NCI-H2196 (cell line): Measurements from ENCODE around the gene VSIG10L.

ENCODE experiments used
- DNase-seq: peaks from one replicate; lab custom pipeline; 2025; ENCODE audit not compliant: unreplicated experiment; lab: John Stamatoyannopoulos, UW

The VSIG10L gene

DNA sequence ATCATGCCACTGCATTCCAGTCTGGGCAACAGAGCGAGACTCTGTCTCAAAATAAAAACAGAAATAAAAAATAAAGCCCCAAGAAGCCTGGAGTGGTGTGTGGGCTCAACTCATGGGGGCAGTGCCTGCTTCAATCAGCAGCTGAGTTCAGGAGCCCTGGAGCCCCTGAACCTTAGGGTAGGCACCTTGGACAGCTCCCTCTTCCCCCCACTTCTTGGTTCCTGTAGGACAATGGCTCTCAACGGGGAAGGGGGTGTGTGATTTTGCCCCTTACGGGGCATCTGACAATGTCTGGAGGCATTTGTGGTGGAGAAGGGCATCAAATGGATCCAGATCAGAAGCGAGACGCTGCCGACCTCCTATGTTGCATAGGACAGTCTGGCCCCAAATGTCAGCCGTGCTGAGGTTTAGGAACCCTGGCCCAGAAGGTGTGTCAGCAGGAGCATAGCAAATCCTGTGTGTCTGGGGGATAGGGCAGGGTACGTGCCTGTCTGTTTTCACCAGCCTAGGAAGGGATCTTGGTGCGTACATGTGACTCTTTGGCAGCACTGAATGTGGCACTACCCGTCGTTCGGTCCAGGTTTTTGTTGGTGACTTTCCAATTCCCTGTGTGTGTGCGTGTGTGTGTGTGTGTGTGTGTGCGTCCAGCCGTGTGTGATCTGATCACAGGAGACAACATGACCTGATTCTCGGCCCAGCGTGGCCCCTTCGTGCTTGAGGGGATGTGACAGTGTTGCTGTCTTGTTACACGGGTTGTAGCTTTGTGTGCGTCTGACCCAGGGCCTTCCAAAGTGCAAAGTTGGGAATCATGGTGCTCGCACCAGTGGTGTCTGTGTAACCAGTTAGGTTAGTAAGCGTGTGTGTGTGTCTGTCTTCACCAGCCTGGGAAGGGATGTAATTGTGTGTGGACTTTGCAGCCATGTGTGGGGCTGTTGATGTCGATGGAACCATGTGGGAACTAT is 23.0 kb downstream of the VSIG10L start:
- no peak for DNase-seq

DNA sequence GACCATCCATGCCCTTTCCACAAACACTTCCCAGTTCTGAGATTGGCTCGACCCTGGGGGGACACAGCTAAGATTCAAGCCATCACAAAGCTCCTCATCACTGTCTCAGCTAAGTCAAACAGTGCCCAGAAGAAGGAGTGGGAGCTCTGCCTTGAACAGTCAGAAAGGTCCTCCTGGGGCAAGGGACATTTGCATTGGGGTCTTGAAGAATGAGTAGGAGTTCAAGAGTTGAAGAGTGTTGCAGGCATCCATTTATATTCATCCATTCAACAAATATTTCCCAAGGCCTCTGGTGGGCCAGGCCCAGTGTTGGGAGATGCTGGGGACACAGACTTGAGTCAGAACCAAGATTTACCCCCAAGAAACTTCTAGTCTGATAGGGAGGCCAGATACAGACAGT is 24.0 kb downstream of the VSIG10L start:
- no peak for DNase-seq

DNA sequence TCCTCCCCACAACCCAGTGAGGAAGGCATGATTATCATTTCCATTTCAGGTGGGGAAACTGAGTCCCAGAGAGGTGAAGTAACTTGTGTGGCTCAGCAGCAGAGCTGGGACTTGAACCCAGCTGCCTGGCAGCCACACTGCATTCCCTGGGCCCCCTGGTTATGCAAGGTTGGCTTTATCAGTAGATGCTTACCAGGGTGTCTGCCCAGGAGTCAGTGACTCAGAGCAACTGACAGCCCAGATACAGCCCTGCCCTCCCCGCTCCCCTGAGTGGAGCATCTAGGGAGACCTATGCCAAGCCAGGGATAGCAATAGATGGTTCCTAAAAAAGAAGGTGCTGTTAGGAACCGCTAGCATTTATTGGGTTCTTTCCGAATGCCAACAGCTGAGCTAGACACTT is 24.6 kb downstream of the VSIG10L start:
- no peak for DNase-seq

DNA sequence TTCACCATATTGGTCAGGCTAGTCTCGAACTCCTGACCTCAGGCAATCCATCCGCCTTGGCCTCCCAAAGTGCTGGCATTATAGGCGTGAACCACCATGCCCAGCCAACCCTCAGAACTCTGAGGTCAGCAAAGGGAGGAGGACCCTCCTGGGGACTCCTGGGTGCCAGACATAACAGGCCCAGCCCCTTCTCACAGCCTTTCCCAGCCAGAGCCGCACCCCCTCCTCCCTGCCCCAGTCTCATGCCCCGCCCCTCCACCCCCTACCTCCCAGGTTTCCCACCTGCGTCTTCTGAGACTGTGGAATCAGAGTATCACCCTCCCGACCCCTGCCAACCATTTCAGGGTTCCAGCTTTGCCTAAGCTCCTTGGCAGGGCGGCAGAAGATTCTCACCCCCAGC is 25.3 kb downstream of the VSIG10L start:
- DNase-seq: no peak

DNA sequence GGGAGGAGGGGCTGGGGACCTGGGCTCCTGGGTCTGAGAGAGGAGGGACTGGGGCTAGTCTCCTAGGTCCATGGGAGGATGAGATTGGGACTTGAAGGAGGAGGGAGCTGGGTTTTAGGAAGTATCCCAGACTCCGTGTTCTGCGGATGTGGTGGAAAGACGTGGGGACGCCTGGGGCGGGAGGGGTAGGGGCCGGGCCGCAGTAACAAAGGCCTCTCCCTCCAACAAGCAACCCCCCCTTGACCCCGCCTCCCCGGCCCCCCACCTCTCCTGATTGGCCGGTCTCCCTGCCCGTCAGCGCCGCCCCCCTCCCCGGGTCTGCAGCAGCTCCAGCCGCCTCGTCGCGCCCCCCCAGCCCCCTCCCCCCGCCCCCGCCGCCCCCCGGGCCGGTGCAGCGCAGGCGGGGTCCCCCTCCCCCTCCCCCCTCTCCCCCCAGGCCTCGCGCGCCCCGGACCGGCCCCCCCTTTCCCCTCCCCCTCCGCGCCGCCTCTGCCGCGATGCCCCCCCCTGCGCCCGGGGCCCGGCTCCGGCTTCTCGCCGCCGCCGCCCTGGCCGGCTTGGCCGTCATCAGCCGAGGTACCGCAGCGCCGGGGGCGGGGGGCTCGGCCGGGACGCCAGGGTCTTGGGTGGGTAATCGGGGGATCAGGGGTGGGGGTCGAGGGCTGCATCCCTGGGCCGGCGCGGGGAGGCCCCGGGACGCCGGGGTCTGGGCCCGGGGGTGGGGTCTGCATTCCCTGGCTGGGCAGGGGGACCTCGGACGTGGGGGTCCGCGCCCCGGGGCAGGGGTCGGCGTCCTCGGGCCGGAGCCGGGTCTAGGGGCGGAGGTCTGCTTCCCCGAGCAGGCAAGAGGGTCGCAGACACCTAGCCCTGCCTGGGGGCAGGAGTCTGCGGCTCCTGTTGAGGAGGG is 30.3 kb downstream of the VSIG10L start, which contains the start of gene IGLON5:
Gene IGLON5 (plus strand): TSS at position 294 of the 907 bp plus-strand sequence. CDS start 204 bp downstream, at position 498.
- DNase-seq: no peak

DNA sequence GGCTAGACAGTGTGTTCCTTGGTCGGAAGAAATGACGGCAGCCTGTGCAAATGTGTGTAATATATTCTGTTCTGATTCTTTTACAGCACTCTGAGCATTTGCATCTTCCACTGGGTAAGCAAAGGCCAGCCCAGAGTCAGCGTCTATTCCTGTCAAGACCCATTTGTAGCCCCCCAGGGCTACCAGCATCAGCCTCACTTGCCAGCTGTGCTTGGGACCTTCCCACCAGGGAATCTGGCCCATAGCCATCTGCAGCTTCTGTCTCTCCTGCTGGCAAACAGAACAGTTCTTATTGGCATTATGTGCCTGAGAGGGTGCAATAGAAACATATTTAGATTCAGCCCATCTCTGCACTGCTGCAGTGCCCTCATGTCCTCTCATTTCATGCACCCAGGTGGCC is 36.5 kb downstream of the VSIG10L start:
- no peak for DNase-seq

DNA sequence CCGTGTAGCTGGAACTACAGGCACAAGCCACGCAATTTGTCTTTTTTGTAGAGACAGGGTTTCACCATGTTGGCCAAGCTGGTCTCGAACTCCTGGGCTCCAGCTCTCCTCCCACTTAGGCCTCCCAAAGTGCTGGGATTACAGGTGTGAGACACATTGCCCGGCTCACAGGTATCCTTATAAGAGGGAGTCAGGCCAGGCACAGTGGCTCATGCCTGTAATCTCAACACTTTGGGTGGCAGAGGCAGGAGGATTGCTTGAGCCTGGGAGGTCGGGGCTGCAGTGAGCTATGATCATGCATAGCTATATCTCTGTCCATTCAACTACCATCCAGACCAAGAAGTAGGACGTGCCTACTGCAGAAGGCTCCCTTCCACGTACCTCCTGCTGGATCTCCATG is 40.7 kb downstream of the VSIG10L start:
- no peak for DNase-seq

DNA sequence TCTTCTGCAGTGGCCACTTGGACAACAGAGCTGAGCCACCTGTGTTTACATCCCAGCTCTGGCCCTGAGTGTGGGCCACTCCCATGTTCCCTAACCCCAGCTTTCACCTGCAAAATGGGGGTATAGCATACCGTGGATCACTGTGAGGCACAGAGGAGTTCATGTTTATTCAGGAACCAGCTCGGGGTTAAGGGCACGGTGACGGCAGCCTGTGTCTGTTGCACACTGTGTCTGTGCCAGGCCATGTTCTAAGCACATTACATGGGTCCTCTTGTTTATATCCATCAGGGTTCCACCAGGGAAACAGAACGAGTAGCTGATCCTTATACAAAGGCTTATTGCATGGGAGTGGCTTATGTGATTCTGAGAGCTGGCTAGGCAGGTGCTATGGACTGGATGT is 44.5 kb downstream of the VSIG10L start:
- no peak for DNase-seq

DNA sequence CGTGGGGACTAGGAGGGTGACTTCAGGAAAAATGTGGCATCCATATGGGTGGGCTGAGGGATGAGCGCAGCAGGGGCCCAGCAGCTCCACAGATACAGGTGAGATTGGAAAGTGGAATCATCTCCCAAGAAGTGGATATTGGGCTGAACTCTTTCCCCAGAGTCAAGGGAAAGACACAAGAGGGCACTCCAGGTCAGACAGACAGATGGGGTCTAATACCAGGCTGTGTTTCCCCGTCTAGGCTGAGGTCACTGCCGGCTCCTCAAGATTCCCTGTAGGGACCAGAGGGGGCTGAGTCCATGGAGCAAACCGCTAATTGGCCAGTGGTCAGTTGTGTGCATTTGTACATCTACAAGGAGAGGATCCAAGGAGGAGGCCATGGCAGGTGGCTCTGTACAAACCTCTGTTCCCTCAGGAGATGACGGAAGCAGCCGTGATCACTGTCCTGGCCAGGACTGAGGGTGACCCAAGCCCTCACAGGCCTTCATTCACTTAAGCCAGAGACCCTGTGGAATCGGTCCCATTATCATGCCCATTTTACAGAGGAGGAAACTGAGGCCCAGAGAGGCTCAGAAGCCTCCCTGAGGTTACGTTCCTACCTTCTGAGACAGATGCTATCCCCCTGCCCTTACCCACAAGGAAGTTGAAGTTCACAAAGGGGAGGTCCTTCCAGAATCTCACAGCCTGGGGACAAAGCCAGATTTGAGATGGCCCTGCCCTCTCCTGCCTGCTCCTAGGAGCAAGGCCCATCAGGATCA is 45.4 kb downstream of the VSIG10L start:
- DNase-seq: no peak

DNA sequence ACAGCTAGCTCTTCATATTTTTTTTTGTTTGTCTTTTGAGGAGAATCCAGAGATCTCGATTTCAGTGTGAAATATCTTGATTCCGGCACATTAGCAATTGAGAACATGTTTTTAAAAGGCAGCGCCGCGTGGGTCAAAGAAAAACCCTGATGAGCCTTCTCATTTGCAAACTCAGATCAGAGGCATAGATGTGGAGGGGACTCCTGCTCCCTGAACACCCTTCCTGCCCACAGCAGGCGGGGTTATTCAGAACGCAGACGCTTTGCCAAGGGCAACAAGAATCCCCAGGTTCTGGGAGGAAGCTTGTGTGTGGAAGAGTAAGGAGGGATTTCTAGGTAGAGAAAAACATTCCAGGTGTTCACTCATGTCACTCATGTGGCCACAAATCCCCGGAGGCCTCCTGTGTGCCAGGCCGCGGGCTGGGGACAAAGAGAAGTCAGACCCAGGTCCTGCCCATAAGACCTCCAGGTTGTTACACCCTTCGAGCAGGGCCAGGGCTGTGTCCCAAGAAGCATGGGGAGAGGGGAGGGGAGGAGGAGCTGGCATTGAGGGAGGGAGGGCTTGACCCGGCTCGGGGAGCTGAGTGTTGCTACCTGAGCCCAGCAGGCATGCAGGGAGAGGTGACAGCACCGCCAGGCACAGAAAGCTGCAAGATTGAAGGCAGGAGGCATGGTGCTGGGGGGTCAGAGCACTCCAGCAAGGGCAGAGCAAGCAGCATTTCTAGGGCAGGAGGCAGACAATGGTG is 46.4 kb downstream of the VSIG10L start:
- no peak for DNase-seq

DNA sequence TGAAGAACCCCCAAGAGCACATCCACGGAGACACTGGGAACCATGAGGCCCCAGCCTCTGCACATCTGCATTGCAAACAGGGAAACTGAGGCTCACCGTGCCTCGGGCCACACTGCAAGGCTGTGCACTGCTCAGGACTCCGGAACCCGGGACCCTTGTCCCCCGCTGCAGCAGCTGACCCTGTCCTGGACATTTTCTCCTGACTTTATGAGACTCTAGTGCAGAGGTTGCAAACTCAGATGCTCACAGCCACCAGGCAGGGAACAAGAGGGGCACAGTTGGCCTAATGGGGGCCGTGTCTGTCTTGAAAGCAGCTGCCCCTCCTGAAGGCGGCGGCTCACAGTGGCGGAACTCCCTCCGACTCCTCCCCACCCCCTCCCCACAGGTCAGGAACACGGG is 47.0 kb downstream of the VSIG10L start:
- no peak for DNase-seq

DNA sequence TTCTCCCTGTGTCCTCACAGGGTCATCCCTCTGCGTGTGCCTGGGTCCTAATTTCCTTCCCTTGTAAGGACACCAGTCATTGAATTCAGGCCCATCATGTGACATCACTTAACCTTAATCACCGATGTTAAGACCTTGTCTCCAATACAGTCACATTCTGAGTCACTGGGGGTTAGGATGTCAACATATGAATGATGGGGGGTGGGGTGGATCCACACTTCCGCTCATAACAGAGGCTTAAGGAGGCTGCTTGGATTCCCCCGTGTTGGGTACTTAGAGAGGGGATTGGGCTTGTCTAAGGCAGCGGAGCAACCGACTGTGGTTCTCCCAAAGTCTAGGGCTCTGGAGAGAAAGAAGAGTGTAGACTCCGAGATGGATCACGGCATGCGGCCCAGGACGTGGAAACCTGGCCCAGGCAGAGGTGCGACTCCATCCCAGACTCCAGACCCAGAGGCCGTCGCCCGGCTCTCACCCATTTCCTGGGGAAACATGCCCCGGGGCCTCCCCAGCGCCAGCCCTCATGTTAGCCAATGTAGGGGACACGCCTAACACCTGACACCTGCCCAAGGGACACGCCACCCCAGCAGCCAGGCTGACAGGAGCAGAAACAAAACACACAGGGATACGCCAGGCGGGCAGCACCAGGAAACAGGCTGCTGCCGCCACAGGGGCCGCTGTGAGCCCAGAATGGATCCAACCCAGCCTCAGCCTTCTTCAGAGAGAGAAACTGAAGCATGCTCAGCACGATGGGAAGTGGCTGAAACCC is 47.5 kb downstream of the VSIG10L start:
- no peak for DNase-seq

DNA sequence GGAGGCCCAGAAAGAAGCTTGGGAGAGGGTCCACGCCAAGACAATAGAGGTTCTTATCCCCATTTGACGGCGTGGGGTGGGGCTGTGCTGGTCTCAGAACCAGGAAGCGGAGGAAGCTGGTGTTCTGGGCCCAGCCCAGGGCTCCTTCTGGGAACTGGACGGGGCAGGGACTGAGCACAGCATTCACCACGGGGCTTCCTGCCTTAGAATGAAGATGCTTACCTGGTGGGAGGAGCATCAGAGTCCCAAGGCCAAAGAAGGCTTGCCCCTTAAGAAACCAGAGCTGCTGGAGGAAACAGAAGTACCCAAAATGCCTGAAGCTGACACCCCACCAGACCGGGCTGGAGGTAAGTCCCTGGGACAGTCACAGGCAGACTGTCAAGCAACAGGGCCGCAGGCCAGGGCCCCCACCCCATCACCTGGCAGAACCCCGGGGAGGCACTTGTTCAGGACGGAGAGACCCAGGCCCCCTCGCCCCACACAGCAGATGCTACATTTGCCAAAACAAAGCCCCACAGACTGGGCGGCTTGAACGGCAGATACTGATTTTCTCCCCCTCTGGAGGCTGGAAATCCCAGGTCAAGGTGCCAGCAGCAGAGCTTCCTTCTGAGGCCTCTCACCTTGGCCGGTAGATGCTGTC is 48.2 kb downstream of the VSIG10L start:
- no peak for DNase-seq

DNA sequence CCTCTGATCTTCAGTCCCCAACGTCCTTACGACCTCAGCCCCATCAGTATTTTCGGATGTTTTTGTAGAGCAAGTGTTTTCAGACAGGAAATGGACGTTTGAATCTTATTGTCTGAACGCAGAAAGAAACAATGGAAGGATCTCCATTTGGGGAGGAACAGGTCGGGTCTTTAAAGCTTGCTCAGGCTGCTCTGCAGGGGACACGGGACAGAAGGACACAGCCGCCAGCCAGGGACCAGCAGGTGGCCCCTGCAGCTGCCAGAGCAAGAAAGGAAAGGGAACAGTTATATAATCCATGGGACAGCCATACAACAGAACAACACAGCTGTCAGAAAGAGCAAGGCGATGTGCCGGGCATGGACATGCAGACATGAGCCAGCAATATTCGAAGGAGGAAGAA is 49.0 kb downstream of the VSIG10L start:
- DNase-seq: no peak

DNA sequence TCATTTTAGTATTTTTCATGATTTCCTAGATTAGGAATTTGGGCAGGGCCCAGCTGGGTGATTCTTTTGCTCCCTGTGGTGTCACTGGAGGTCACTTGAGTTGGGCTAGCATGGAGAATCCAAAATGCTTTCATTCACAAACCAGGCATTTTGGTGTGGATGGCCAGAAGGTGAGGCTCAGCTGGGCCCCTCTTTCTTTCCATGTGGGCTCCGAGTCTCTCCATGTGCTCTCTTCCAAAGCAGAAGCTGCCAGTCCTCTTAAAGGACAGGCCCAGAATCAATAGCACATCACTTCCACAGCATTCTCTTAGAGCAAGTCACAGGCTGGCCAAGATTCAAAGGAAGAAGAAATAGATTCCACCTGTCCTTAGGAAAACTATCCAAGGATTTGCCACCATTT is 52.3 kb downstream of the VSIG10L start:
- DNase-seq: no peak

DNA sequence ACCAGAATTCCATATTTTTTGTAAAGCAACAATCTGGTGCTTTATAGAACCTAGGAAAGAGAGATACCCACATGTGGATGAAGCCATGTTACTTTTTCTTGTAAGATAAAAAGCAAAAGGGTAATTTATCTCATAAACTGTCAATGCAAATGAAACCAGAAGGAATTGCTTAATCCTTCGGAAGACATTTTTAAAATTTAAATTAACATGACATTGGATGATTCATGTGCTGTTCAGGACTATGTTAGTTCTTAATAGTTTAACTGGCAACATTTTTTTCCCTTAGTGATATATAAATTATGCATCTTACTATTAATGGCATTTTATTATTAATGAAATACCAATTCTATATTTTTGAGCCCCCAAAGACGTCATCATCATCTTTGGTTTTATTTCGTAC is 56.3 kb downstream of the VSIG10L start:
- no peak for DNase-seq

DNA sequence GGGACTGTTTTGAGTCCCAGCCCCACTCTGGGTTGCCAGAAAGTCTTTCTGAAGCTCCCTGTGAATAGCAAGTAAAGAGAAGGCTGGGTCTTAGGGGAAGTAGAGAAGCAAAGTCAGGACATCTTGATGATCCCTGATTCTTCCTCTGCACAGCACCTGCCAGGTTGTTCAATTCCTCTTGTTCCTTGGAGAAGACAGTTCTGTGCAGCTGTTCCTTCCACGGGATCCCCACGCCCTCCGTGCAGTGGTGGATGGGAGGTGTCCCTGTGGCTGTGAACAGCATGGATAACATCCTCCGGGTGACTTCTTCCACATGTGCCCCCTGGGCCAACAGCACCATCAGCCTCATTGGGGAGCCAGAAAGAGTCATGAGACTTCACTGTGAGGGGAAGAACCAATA is 59.6 kb downstream of the VSIG10L start:
- no peak for DNase-seq
